HG03097 (cell line): ENCODE data around the gene RTTN.

ENCODE experiments used
- ATAC-seq: cut with Tn5 transposase; IDR thresholded peaks from one replicate; pipeline ENCODE4 v1.9.1; 2021; ENCODE audit not compliant: unreplicated experiment, low FRiP score

The RTTN gene

DNA sequence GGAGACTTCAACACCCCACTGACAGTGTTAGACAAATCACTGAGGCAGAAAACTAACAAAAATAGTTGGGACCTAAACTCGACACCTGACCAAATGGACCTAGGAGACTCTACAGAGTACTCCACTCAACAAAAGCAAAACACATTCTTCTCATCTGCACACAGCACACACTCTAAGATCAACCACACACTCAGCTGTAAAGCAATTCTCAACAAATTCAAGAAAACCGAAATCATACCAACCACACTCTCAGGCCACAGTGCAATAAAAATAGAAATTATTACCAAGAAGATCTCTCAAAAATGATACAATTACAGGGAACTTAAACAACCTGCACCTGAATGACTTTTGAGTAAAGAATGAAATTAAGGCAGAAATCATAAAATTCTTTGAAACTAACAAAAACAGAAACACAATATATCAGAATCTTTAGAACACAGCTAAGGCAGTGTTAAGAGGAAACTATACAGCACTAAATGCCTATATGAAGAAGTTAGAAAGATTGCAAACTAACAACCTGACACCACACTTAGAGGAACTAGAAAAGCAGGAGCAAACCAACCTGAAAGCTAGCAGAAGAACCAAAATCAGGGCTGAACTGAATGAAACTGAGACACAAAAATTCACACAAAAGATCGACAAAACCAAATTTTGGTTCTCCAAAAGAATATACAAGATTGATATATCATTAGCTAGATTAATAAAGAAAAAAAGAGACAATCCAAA is 46.3 kb downstream of the RTTN start:
- peak; percentile 77 for ATAC-seq

GRCh38 chr18:70156886-70157285 is 48.6 kb downstream of the RTTN start:
- no peak for ATAC-seq

DNA sequence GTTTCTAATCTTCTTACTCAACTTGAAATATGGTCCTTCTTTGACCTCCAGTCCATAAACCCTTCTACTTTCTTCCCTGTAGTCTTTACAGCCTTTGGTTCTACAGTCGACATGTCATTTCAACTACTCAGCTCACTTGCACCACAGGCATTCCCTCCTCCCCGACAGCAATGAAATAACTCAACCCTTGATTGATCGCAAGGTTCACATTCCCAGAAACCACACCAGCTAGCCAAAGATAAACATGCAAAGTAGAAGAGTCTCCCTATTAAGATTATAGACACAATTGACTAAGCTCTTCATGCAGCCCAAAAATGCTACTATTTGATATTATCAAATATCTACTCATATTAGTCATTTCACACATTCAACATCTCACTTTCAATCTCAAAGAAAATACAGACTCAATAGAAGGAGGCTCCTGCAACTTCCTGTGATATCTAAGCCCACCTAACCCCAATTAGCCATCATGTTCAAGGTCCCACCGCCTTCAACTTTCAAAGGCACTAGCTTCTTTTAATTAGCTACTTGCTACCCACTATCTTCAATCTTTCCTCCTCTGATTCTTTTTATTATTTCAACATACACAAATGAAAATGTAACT is 50.8 kb downstream of the RTTN start:
- no peak for ATAC-seq

DNA sequence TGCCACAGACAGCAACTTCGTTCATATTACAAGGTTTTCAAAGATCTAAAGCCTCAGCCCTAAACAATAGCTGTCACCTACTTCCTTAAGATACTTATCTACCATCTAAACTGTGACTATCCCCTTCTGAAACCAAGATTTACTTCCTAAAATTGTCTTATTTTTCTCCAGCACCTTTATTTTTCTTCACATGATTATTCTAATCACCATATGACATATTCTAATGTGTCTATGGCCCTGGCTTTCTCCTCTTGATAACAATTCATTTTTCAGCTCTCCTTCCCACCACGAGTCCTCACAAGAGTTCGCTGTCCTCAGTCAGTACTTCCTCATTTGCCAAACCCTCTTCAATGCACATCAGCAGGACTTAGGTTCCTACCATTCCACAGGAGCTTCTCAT is 53.9 kb downstream of the RTTN start:
- ATAC-seq, result no peak

DNA sequence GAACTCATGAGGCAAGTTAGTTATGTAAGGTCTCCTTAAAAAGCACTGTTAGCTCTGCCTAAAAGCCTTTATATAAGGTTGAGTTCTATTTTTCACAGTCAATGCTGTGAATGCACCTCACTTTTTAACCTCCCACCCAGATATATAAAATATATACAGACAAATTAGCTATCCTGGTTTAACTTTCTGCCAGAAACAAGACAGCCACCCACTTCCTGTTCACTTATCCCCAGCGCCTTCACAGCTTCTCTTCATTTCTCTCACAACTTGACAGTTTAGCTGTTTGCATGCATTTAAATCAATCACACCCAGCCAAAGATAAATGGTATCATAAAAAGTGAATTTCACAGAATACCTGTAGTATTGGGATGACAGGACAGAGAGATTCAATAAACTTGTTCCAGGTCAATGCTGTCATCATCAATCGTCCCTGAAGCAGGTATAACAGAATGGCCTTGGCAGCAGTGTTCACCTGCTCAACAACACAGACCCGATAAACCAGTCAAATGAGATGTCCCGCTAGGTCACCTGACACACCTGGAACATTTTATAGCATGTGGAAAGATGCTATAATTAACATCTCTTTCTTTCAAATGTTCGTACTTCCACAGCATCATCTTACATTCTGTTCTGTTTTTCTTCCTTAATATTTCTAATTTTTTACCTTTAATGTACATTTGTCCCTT is 55.7 kb downstream of the RTTN start:
- no peak for ATAC-seq

- ATAC-seq, result no peak
Observed at GRCh38 chr18:70149156-70149555, 56.3 kb downstream of the RTTN start.

DNA sequence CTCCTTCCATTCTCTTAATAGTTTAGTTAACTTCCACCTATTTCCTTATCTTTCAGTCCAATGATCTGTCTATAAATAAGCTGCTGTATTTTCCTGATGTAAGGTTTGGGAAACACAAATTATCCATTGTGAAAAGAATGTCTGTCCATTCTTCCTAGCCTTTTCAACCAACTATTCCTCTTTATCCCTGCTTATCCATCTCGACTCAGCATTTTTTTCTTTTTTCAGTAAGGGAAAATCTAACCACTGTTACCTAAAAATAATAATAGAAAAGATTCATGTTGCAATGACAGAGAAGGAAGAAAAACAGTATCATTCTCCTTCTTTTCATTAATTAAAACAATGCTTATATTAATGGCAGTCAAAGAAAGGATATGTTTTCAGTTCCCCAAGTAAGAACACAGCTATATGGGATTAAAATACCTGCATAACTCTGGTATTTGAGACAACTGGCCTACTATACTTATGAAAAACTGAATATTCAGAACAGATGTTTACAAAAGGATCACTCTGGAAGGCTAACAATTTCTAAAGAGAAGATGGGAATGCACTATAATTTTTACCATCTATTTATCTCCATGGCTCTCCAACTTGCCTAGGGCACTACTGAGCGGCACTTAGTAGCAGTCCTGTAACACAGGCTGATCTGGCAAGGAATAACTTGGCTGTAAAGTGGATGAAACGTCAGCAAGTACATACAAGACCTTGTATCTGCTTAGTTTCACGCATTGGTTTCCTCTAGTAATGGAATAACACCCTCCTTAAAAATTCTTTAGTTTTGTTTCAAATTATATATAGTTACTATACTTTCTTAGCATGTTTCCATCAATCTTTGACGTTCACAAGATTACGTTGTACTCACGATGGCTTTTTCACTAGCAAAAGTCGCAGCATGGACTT is 57.2 kb downstream of the RTTN start:
- ATAC-seq, result no peak

- ATAC-seq, result no peak
Observed at GRCh38 chr18:70146174-70146573, 59.3 kb downstream of the RTTN start.

- ATAC-seq, result no peak
Observed at GRCh38 chr18:70142001-70142400, 63.5 kb downstream of the RTTN start.

DNA sequence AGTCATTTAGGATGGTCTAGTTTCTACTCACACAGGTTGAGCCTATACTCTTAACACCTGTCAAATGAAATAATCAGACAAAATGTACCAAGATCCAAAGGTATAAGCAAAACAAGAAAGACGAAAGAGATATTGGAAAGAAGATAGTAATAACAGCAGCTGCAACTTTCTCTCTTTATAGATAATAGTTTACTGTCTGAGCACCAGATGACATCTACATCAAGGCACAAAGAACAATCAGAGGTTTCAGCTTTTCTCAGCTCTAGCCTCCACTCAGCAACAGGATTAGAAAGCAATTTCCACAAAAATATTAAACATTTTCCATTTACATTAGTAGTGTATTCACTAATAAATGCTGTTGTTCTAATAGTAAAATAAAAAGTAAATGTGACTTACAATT is 66.3 kb downstream of the RTTN start:
- no peak for ATAC-seq

DNA sequence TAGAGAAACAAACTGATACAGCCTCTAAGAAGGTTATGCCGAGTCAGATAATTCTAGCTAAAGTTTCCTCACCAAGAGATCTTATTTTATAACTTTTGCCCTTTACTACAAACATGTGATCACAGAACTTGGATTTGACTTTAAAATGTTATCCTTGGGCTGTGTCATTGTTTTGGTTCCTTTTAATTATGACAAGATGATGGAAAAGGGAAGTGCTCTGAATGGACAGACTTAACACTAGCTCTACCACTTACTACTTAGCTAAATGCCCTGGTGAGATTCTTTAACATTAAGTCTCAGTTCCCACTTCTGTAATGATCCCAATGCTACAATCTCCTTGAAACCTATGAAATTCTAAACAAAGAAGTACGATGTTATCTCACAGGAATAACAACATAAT is 69.9 kb downstream of the RTTN start:
- ATAC-seq, result no peak

DNA sequence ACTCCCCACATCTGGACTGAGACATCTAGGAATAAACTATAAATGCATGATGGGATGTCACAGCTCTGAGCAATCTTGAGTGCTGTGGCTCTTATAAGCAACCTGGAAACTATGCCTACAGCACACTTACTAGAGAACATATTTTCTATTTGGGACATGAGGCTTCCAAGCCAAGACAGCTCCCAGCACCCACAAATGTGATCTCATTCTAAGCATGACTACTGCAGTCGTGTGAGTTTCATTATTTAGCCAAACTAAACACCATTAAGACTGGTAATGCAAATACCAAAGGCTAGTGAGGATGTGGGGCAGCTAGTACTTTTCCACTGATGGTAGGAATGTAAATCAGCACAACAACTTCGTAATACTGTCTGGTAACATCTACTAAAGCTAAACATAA is 72.5 kb downstream of the RTTN start:
- ATAC-seq, result no peak

DNA sequence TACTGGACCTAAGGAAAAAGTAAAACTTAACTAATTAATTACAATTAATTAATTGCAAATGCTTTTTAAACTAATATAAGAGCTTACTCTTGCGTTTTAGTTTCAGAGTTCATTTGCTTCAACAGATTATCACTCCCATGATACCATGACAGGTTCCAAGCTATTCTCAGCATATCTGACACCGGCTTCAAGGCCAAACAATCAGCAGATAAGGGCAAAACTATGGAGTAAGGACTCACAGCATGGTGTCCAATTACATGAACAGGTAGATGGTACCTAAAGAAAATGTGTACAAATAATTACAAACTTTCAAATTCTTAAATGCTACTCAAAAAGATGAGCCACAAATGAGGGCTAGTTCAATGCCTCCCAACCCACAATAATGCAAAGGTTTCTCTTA is 77.2 kb downstream of the RTTN start:
- no peak for ATAC-seq

- ATAC-seq, result no peak
Observed at GRCh38 chr18:70127359-70127758, 78.1 kb downstream of the RTTN start.

GRCh38 chr18:70126832-70127231 is 78.7 kb downstream of the RTTN start:
- ATAC-seq, result no peak

DNA sequence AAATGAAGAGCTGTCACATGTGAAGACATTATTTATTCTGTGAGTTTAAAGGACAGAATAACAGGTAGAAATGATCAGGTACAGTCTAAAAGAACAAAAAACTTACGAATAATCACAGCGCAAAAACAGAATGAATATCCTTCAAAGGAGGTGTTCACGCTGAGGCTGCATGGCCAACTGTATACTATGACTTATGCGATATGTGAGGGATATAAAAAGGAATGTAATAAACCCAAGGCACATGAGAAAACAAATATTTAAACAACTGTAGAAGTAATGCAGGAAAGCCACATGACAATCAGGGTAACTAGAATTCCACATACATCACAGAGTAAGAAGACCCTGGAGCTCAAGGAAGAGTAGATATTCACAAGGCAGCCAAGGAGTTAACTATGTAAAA is 81.3 kb downstream of the RTTN start:
- no peak for ATAC-seq

- no peak for ATAC-seq
Observed at GRCh38 chr18:70121842-70122241, 83.6 kb downstream of the RTTN start.

- ATAC-seq, result no peak
Observed at GRCh38 chr18:70116949-70117348, 88.5 kb downstream of the RTTN start.

DNA sequence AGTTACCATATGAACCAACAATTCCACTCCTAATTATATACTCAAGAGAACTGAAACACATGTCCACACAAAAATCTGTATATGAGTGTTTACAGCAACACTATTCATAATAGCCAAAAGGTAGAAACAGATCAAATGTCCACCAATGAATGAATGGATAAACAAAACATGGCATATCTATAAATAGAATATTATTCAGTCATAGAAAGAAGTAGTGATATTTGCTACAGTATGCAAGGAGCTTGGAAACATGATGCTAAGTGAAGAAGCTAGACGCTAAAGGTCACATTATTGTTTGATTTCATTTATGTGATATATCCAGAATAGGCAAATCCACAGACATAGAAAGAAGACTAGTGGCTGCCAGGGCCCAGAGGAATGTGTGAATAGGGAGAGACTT is 92.0 kb downstream of the RTTN start:
- ATAC-seq, result no peak

DNA sequence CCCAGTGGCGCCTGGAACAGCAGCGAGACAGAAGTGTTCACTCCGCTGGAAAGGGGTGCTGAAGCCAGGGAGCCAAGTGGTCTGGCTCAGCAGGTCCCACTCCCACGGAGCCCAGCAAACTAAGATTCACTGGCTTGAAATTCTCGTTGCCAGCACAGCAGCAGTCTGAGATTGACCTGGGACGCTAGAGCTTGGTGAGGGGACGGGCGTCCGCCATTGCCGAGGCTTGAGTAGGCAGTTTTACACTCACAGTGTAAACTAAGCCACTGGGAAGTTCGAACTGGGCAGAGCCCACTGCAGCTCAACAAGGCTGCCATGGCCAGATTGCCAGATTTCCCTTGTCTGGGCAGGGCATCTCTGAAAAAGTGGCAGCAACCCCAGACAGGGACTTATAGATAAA is 94.8 kb downstream of the RTTN start:
- ATAC-seq, result no peak

- ATAC-seq, result no peak
Observed at GRCh38 chr18:70107091-70107490, 98.4 kb downstream of the RTTN start.
